Measurements from ENCODE around the gene NRIP2.

NRIP2 gene

GRCh38 chr12:2858944-2859421 is 24.1 kb upstream of the NRIP2 start:
- Histone ChIP-seq H3K4me3 (no peak overlapping the region), H3K4me1 (peaks cover 0 to 11% (median 0%) of the 10 kb centered on the region in 4 donors), H3K27ac (no peak overlapping the region), H3K9me3 (no peaks in the 10 kb centered on the region), H3K27me3 (no peaks in the 10 kb centered on the region), H3K36me3 (peaks cover 0 to 19% (median 0%) of the 10 kb centered on the region in 3 donors)
- intact Hi-C loops (cut with DNase I; ENCODE audit: low total_unique reads): loop anchor here (10.0 kb wide), 1 partner anchor 176 kb away; no protein-coding TSS in a partner anchor
- no peak for TF ChIP-seq CTCF (IDR thresholded peaks at IDR 0.05)
- DNase-seq: no peak

DNA sequence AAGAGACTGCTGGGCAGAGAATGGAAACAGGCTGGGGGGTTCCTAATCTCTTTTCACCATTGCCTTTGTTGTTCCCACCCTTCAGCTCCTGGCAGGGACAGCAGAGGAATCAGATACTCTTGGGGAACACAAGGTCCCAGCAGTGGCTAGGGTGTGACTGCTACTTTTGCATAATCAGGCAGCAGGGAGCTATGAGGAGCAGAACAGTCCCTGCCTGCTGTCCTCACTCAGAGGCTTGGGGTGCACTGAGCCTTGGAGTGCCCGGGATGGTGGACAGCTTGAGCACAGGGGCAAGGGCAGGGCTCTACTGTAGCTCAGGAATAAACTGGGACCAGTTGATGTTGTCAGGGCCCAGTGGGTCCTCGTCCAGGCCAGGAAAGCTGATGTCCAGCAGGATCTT is 23.5 kb upstream of the NRIP2 start:
- peaks cover 0 to 18% (median 2%) of the 10 kb centered on the region in 4 donors for H3K4me1 ChIP-seq
- no peak overlapping the region for H3K27ac ChIP-seq
- peaks cover 0 to 19% (median 0%) of the 10 kb centered on the region in 3 donors for H3K36me3 ChIP-seq
- no peak for DNase-seq
- H3K4me3 ChIP-seq: no peak overlapping the region
- no peaks in the 10 kb centered on the region for H3K9me3 ChIP-seq
- no peak for TF ChIP-seq CTCF (IDR thresholded peaks at IDR 0.05)
- H3K27me3 ChIP-seq: no peaks in the 10 kb centered on the region
- intact Hi-C loops (cut with DNase I; ENCODE audit: low total_unique reads): loop anchor here (10.0 kb wide), 1 partner anchor 176 kb away; no protein-coding TSS in a partner anchor

GRCh38 chr12:2857576-2857975 is 22.7 kb upstream of the NRIP2 start:
- DNase-seq: no peak
- Histone ChIP-seq H3K36me3 (peaks cover 0 to 19% (median 0%) of the 10 kb centered on the region in 3 donors), H3K4me1 (peaks cover 0 to 21% (median 2%) of the 10 kb centered on the region in 4 donors), H3K4me3 (no peak overlapping the region), H3K27ac (no peak overlapping the region), H3K9me3 (no peaks in the 10 kb centered on the region), H3K27me3 (no peaks in the 10 kb centered on the region)
- no peak for TF ChIP-seq CTCF (IDR thresholded peaks at IDR 0.05)
- intact Hi-C loops (cut with DNase I; ENCODE audit: low total_unique reads): loop anchor here (10.0 kb wide), 1 partner anchor 177 kb away; no protein-coding TSS in a partner anchor

DNA sequence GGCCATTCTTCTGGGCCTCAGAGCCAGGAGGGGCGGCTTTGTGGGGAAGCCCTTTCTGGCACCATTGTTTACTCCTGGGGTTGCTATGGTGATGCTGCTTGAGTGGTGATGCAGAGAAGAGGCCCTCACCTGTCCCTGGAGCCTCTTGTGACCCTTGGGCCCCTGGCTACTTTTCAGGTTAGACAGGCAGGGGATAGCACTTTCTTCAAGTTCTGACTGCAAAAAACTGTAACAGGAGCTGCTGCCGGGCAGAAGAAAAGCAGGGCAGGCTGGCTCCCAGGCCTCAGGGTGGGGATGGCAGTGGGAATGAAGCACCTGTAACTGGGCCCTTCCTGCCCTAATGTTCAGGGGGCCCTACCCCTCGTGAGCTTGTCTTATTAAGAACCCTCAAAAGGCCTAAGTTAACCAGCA is 22.2 kb upstream of the NRIP2 start, which contains the start of gene TEX52:
TEX52 (minus strand) TSS at position 19 of the 411 bp plus-strand sequence; CDS start at position 6, 13 bp downstream.
- Histone ChIP-seq H3K9me3 (no peaks in the 10 kb centered on the region), H3K4me1 (peaks cover 0 to 21% (median 2%) of the 10 kb centered on the region in 4 donors), H3K4me3 (no peak within 1 kb of the TSS), H3K27me3 (no peaks in the 10 kb centered on the region), H3K36me3 (peaks cover 0 to 19% (median 0%) of the 10 kb centered on the region in 3 donors), H3K27ac (no peak within 1 kb of the TSS)
- no peak for DNase-seq
- no peak for TF ChIP-seq CTCF (IDR thresholded peaks at IDR 0.05)
- intact Hi-C loops (cut with DNase I; ENCODE audit: low total_unique reads): loop anchor here (10.0 kb wide), 1 partner anchor 178 kb away; no protein-coding TSS in a partner anchor

GRCh38 chr12:2856051-2856450 is 21.2 kb upstream of the NRIP2 start:
- Histone ChIP-seq H3K4me1 (peaks cover 0 to 21% (median 2%) of the 10 kb centered on the region in 4 donors), H3K36me3 (peaks cover 0 to 19% (median 0%) of the 10 kb centered on the region in 3 donors), H3K4me3 (no peak overlapping the region), H3K9me3 (no peaks in the 10 kb centered on the region), H3K27ac (no peak overlapping the region), H3K27me3 (no peaks in the 10 kb centered on the region)
- DNase-seq: no peak
- TF ChIP-seq CTCF (IDR thresholded peaks at IDR 0.05): no peak
- intact Hi-C loops (cut with DNase I; ENCODE audit: low total_unique reads): loop anchor here (10.0 kb wide), 1 partner anchor 179 kb away; no protein-coding TSS in a partner anchor

Data from tibial artery (tissue), 4 donors.